ENCODE data around the gene TCERG1L.

TCERG1L gene

DNA sequence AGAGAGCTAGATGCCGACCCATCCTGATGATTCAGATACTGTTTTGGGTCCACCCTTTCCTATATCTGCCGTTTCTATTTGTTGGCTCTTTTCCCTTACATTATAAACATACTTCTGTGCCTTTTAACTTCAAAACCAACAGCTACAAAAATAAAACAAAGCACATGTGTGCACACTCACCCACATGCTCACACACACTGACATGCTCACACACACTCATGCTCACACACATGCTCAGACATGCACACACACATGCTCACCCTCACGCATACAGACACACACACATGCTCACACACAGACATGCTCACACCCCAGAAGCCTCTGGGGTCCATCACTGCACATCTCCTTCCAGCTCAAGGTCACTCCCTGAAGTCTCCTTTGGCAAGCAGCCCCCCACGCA, 88.1 kb downstream of the TCERG1L start:
- H3K27me3 Mint-ChIP-seq, result no peaks in the 10 kb centered on the region

DNA sequence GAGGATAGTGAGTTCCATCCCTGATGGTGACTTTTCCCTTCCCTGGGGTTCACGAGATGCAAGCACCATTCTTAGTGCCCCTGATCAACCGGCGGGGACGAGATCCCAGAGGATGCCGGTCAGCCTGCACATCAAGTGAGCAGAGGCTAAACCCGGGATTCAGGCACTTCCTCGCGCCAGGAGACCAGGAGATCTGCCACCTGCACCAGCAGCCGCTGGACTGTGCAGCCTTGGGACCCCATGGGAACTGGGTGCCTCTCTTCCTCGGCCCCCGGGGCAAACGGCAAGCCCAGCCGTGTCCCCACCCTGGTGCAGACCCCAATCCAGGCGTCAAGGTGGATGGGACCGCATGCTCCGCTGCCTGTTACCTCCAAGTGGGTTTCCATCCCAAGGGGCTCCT, 88.5 kb downstream of the TCERG1L start:
- no peak overlapping the region for H3K27ac Mint-ChIP-seq
- DNase-seq, result no peak
- H3K9me3 Mint-ChIP-seq, result no peaks in the 10 kb centered on the region
- no peaks in the 10 kb centered on the region for H3K36me3 Mint-ChIP-seq (ENCODE audit: low read depth)
- ATAC-seq, result no peak
- H3K27me3 Mint-ChIP-seq, result no peaks in the 10 kb centered on the region
- H3K4me1 Mint-ChIP-seq, result no peaks in the 10 kb centered on the region
- no peak overlapping the region for H3K4me3 Mint-ChIP-seq

More for the DNA sequence above, 88.1 kb downstream of the TCERG1L start:
- DNase-seq (no peak), ATAC-seq (no peak)
- Mint-ChIP-seq H3K27ac (no peak overlapping the region), H3K9me3 (no peaks in the 10 kb centered on the region), H3K4me3 (no peak overlapping the region), H3K36me3 (ENCODE audit: low read depth) (no peaks in the 10 kb centered on the region), H3K4me1 (no peaks in the 10 kb centered on the region)

DNA sequence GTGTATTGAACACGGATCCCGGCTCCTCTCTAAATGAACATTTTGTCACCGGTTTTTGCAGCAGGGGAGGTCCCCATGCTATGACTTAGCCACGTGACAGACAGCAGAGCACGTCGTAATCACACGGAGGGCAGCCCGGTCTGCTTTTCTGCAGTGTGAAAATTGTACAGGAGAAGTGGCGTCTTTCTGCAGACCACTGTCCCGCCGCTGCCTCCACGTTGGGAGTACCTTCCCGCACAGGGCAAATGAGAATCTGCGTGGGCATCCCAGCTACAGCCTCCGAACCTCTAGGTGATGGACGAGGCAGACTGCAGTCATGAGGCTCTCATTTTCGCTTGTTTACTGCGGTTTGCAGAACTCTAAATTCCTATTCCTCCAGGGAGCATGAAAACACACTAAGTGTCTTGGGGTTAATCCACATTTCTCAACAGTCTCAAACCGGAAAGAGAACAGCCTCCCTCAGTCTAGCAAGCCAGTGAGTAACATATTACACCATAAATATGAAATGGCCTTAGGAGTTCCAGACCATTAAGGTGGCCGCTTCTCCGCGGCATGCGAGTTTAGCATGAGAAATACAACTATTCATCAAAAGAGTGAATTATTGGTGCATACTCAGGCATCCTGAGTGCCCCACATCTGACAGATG, 89.8 kb downstream of the TCERG1L start:
- Mint-ChIP-seq H3K4me1 (no peaks in the 10 kb centered on the region), H3K36me3 (ENCODE audit: low read depth) (no peaks in the 10 kb centered on the region), H3K4me3 (no peak overlapping the region), H3K9me3 (no peaks in the 10 kb centered on the region), H3K27ac (no peak overlapping the region), H3K27me3 (no peaks in the 10 kb centered on the region)
- DNase-seq (no peak), ATAC-seq (no peak)

DNA sequence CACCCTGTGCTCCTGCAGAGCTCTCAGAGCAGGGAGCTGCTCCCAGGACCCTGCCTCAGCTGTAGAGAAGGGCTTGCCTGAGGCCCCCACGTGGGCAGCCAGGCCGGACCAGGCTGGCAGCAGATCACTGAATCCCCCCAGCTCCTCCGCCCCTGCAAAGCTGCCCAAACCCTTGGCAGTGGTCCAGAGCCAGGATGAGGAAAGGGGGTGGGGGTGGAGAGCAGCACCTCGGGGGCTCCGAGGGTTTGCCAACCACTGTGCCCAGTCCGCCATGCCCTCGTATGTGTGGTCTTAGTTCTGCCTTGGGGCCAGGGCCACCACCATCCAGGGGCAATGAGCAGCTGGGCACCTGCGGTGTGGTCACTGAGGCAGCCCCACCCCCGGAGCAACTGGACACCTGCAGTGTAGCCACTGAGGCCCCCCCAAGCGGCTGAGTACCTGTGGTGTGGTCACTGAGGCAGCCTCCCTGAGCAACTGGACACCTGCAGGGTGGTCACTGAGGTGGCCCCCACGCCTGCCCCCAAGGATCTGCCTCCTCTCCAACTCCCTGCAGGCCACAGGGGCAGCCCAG, 90.8 kb downstream of the TCERG1L start:
- Mint-ChIP-seq H3K9me3 (no peaks in the 10 kb centered on the region), H3K4me1 (no peaks in the 10 kb centered on the region), H3K27ac (no peak overlapping the region), H3K4me3 (no peak overlapping the region), H3K27me3 (no peaks in the 10 kb centered on the region), H3K36me3 (ENCODE audit: low read depth) (no peaks in the 10 kb centered on the region)
- ATAC-seq (no peak), DNase-seq (no peak)

DNA sequence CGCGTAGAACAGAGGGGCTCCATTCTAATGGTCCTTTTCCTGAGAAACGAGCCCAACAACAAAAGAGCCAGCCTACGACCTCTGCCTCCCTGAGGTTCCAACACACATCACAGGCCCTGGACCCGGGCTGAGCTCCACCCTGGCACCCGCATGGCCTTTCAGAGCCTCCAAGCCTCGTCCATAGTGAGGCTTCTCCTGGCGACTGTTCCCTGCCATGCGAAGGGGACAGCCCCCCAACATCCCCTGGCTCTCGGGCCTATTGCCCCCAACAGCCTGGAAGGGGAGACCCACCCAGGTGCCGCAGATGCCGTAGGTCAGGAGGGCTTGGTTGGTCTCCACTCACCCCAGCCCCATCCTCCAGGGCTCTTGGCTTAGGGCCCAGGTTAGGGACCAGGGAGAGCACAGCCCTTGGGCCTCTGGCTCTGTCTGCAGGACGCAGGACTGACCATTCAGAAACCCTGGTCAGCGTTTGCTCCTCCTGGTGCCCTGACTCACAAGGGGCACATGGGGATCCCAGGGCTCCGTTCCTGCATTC, 91.5 kb downstream of the TCERG1L start:
- no peak for ATAC-seq
- Mint-ChIP-seq H3K4me3 (no peak overlapping the region), H3K27me3 (no peaks in the 10 kb centered on the region), H3K27ac (no peak overlapping the region), H3K9me3 (no peaks in the 10 kb centered on the region), H3K36me3 (ENCODE audit: low read depth) (no peaks in the 10 kb centered on the region), H3K4me1 (no peaks in the 10 kb centered on the region)
- no peak for DNase-seq

DNA sequence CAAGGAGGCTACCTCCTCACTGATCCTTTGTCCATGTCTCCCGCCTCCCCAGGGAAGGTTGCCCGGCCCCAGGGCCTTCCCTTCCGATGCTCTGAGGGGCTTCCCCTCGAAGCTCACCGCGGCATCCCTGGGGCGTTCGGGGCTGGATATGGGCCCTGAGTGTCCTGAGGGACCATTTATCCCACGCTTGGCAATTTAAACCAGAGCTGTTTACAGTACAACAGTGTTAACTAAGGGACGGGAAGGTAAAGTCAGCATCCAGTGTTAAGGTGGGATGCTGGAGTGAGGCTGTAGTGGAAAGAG, 92.0 kb downstream of the TCERG1L start:
- H3K27ac Mint-ChIP-seq, result no peak overlapping the region
- DNase-seq (no peak), ATAC-seq (no peak)
- H3K9me3 Mint-ChIP-seq, result no peaks in the 10 kb centered on the region
- no peak overlapping the region for H3K4me3 Mint-ChIP-seq
- H3K27me3 Mint-ChIP-seq, result no peaks in the 10 kb centered on the region
- H3K4me1 Mint-ChIP-seq, result no peaks in the 10 kb centered on the region
- H3K36me3 Mint-ChIP-seq (ENCODE audit: low read depth), result no peaks in the 10 kb centered on the region

DNA sequence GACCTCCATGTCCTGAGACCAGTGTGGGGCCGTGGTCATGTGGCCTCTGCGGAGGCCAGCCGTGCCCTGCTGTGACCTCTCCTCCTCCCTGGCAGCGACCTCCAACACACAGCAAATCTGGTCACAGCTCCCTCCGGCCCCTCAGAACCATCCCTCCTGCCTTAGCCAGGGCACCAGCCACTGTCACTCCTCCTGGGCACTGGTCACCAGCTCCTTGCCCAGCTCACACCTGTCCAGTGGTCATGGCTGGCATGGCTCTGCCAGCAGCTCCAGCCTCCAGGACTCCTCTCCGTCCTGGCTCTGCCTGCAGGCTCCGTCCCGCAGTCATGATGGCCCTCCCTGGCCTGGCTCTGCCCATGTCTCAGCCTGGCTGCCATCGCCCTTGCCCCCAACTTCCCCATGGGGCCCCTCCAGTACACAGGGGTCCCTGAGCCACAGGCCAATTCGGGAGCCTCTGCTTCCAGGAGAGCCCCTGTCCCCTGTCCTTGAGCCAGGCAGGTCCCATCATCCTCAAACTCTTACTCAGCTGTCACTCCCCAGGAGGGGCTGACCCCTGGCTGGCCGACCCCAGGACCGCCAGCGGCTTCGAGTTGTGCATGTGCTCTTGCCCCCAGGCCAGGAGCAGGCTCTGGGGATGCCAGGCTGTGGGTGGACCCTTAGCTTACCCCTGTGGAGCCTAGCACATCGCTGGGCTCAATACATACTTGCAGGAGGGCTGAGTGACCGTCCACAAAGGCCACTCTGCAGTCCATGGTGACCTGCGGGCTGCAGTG, 92.5 kb downstream of the TCERG1L start:
- Mint-ChIP-seq H3K4me1 (no peaks in the 10 kb centered on the region), H3K27me3 (no peaks in the 10 kb centered on the region), H3K9me3 (no peaks in the 10 kb centered on the region), H3K27ac (no peak overlapping the region), H3K4me3 (no peak overlapping the region), H3K36me3 (ENCODE audit: low read depth) (no peaks in the 10 kb centered on the region)
- DNase-seq (no peak), ATAC-seq (no peak)

DNA sequence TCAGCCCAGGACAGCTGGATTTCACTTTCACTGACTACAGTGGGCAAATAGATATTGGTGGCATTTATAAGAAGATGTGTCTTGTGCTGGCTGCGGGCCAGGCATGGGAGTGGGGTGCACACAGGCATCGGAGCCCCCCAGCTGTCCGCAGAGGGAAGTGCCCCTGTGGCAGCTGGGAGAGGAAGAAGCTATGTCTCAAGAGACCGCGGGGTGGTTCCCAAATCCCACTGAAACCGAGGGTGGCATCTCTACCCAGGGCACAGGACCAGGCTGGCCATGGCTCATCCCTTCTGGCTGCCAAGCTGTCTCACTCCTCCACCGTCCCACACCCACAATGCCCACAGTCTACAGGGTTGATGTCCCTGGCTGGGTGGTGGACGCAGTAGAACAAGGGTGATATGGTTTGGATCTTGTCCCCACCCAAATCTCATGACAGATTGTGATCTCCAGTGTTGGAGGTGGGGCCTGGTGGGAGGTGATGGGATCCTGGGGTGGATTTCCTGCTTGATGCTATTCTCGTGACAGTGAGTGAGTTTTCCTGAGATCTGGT, 94.8 kb downstream of the TCERG1L start:
- Mint-ChIP-seq H3K4me1 (no peaks in the 10 kb centered on the region), H3K27me3 (no peaks in the 10 kb centered on the region), H3K9me3 (no peaks in the 10 kb centered on the region), H3K4me3 (no peak overlapping the region), H3K36me3 (ENCODE audit: low read depth) (no peaks in the 10 kb centered on the region), H3K27ac (no peak overlapping the region)
- ATAC-seq (no peak), DNase-seq (no peak)

DNA sequence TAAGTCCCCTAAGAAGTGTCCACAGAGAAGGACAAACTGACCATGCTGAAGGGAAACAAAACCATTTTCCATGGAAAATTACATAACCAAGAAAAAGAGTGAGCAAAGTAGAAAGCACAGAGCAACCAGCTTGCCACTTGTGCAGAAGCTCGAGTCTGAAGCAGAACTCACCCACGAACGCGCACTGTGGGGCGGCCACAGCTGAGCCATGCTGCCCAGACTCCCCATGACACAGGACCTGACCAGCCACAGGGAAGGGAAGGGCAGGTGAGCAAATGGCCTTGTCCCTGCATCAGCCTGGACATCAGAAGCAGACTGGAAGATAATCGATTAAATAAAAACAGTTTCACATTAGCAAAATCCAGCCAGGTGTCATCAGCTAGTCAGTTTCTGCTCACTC, 95.7 kb downstream of the TCERG1L start:
- no peaks in the 10 kb centered on the region for H3K27me3 Mint-ChIP-seq
- H3K9me3 Mint-ChIP-seq, result no peaks in the 10 kb centered on the region
- no peaks in the 10 kb centered on the region for H3K4me1 Mint-ChIP-seq
- no peak overlapping the region for H3K27ac Mint-ChIP-seq
- no peak overlapping the region for H3K4me3 Mint-ChIP-seq
- ATAC-seq, result no peak
- no peak for DNase-seq
- no peaks in the 10 kb centered on the region for H3K36me3 Mint-ChIP-seq (ENCODE audit: low read depth)

DNA sequence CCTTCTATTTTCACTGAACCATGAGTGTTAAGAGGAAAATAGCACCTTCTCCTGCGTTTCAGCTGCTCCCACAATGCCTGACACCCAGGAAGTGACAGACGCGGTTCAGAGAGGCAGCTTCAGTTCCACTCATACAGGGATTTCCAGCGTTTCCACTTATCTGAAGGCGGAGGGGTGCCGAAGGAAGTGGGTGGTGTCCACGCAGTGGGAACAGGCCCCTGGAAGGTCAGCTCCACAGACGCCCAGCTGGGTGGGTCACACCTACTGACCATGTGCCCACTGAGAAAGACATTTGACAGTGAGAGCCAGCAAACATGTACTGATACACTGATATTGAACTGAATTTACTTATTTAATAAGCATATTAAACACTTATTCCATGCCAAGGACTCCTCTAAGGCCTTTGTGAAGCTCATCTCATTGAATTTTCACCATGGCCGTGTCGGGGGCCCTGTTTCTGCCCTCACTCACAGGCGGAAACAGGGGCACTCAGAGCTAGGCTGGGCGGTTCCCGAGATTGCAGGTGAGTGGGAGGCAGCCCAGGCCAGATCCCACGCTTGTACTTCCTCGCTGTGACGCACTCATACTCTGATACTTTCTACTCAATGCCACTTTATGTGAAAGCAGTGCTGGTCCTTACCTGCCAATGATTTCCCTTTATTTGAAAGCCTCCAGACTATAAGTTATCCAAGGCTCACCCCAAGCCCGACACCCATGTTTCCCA, 96.8 kb downstream of the TCERG1L start:
- H3K36me3 Mint-ChIP-seq (ENCODE audit: low read depth), result no peaks in the 10 kb centered on the region
- ATAC-seq (no peak), DNase-seq (no peak)
- no peak overlapping the region for H3K4me3 Mint-ChIP-seq
- no peaks in the 10 kb centered on the region for H3K4me1 Mint-ChIP-seq
- H3K27me3 Mint-ChIP-seq, result no peaks in the 10 kb centered on the region
- no peaks in the 10 kb centered on the region for H3K9me3 Mint-ChIP-seq
- no peak overlapping the region for H3K27ac Mint-ChIP-seq

DNA sequence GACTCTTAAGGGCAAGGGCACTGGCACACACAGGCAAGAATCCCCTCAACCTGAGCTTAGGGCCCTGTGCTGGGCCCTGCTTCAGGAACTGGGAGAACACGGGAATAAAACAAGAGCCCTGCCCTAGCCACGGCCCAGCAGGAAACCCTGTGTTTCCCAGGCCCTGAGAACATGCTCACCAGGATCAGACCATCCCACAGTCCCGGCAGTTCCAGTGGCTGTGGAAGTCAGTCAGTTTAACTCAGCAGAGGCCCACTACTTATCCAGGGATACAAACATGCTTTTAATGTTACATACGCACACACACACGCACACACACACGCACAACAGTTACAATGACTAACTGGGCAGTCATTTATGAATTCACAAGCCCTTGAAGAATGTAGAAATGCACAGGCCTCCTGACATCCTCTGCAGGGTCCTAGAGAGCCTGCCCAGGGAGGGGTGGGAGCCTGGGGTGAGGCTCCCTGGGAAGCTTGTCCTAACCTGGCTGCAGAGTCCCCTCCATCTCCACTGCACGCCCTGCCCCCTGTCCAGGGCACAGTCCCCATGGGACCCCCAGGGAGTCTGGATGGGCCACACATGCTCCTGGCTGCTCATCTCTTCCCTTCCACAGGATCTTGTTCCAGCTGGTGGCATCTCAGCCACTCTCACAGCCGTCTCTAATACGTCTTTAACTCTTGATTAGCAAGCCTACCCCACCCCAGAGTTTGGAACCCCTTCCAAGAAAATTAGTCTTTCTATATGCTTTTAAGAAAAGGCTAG, 97.6 kb downstream of the TCERG1L start:
- Mint-ChIP-seq H3K27me3 (no peaks in the 10 kb centered on the region), H3K27ac (no peak overlapping the region), H3K9me3 (no peaks in the 10 kb centered on the region), H3K4me1 (no peaks in the 10 kb centered on the region), H3K36me3 (ENCODE audit: low read depth) (no peaks in the 10 kb centered on the region), H3K4me3 (no peak overlapping the region)
- DNase-seq, result no peak
- ATAC-seq, result no peak

DNA sequence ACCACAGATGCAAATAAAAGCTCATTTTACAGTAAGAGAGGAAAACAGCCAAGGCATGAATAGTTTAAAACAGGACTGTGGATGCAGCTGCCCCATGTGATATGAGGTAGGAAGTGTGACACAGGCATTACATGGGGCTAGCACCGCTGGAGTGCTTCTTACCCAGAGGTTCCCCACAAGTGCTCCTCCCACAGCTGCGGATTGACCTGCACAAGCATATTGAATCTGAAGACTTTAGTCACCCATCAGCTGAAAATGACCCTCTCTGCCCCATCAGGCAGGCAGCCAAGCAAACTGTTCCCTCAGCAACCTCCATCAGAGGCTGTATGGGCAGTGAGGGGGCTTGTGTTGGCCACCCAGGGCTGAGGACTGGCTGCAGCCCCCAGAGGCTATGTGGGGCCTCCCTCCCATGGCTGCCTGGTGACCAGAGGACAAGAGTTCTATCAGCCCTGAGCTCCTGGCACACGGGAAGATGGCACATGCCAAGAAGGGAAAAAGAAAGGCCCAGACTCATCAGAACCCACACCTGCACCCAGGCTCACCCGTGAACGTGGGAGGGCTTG, 98.7 kb downstream of the TCERG1L start:
- Mint-ChIP-seq H3K27ac (no peak overlapping the region), H3K36me3 (ENCODE audit: low read depth) (no peaks in the 10 kb centered on the region), H3K4me3 (no peak overlapping the region), H3K9me3 (no peaks in the 10 kb centered on the region), H3K4me1 (no peaks in the 10 kb centered on the region), H3K27me3 (no peaks in the 10 kb centered on the region)
- no peak for ATAC-seq
- no peak for DNase-seq

DNA sequence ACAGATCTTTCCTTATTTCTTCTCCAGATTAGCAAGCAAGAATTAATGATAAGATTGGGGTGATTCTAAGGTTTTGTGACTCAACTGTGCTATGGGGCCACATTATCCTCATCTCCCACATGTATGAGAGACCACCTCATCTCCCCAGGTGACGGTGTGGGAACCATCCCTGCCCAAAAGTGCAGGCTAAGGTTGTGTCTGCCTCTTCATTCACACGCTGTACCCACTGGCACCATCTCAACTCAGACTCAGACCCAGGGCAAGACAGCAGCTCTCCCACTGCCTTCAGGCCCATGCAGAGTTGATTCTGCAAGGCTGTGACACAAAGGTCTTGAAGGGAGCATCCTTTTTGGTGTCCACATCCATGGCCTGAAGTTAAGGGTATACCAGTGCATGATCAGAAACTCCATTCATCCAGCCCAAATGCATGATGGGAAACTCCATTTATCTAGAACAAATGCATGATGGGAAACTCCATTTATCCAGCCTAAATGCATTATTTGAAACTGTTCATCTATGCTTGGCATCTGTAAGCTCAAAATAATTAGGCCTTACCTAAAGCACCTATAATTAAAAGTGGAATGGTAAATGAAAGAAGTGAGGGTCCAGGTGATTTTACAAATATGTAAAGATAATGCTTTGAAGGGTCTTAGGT, 99.4 kb downstream of the TCERG1L start:
- no peaks in the 10 kb centered on the region for H3K27me3 Mint-ChIP-seq
- H3K27ac Mint-ChIP-seq, result no peak overlapping the region
- no peak overlapping the region for H3K4me3 Mint-ChIP-seq
- no peak for DNase-seq
- H3K36me3 Mint-ChIP-seq (ENCODE audit: low read depth), result no peaks in the 10 kb centered on the region
- ATAC-seq, result no peak
- H3K9me3 Mint-ChIP-seq, result no peaks in the 10 kb centered on the region
- H3K4me1 Mint-ChIP-seq, result no peaks in the 10 kb centered on the region
